Neural cell (in vitro differentiated cells): ENCODE results near the gene PANK1. TPM values are rescaled to one million over a fixed set of nuclear protein-coding genes. Genes with fewer than 3 reads are reported as not detected.

Source experiments
- H2AFZ ChIP-seq: fragments of 200-600, 300-800 bp; sonication (generic), shearing (Covaris generic); 2 replicates; pipeline ENCODE4 v1.6.0; 2014; ENCODE audit warnings: low read depth, mild to moderate bottlenecking, antibody characterized with exemption, low read length, moderate library complexity
- H3F3A ChIP-seq: fragments of 200-600 bp; shearing (Covaris generic); 2 replicates; pipeline ENCODE4 v1.6.1; 2016; ENCODE audit warnings: mild to moderate bottlenecking, moderate library complexity, mixed read lengths, antibody characterized with exemption, low read length; ENCODE audit not compliant: insufficient read depth, poor library complexity, severe bottlenecking
- H3K27ac ChIP-seq: fragments of 200-600, 300-800 bp; sonication (generic), shearing (Covaris generic); 2 replicates; pipeline ENCODE4 v1.5.1; 2014; ENCODE audit warnings: mild to moderate bottlenecking, low read length, moderate library complexity
- H3K27me3 ChIP-seq: fragments of 300-800, 200-600 bp; sonication (generic), shearing (Covaris generic); 2 replicates; pipeline ENCODE4 v1.6.0; 2014; ENCODE audit warnings: mild to moderate bottlenecking, low read depth, low read length, moderate library complexity; ENCODE audit not compliant: insufficient read depth
- H3K36me3 ChIP-seq: fragments of 300-800, 200-600 bp; sonication (generic), shearing (Covaris generic); 2 replicates; pipeline ENCODE4 v1.5.1; 2014; ENCODE audit warnings: mild to moderate bottlenecking, antibody characterized with exemption, low read length, moderate library complexity; ENCODE audit not compliant: insufficient read depth
- H3K4me2 ChIP-seq: fragments of 300-800, 200-600 bp; sonication (generic), shearing (Covaris generic); 2 replicates; pipeline ENCODE4 v1.6.0; 2014; ENCODE audit warnings: mild to moderate bottlenecking, low read length
- H3K4me3 ChIP-seq: fragments of 300-800, 200-600 bp; sonication (generic), shearing (Covaris generic); 2 replicates; pipeline ENCODE4 v1.5.1; 2014; ENCODE audit warnings: mild to moderate bottlenecking, low read length, moderate library complexity
- H3K79me2 ChIP-seq: fragments of 200-600 bp; shearing (Covaris generic); replicated peaks from 2 replicates; pipeline ENCODE4 v1.6.0; 2014; ENCODE audit warnings: mild to moderate bottlenecking, low read length, moderate library complexity; ENCODE audit not compliant: insufficient read depth
- H3K9ac ChIP-seq: fragments of 300-800, 200-600 bp; sonication (generic), shearing (Covaris generic); 2 replicates; pipeline ENCODE4 v1.6.1; 2016; ENCODE audit warnings: mild to moderate bottlenecking, low read length, mixed read lengths
- H3K9me2 ChIP-seq: fragments of 200-600 bp; shearing (Covaris generic); 2 replicates; pipeline ENCODE4 v1.6.1; 2016; ENCODE audit warnings: mild to moderate bottlenecking, low read length, mixed read lengths; ENCODE audit not compliant: insufficient read depth
- H3K9me3 ChIP-seq: fragments of 200-600, 300-800 bp; sonication (generic), shearing (Covaris generic); 2 replicates; pipeline ENCODE4 v1.6.1; 2016; ENCODE audit warnings: mild to moderate bottlenecking, mixed run types, low read length, moderate library complexity, mixed read lengths
- H4K20me1 ChIP-seq: fragments of 200-600 bp; shearing (Covaris generic); 2 replicates; pipeline ENCODE4 v1.6.1; 2016; ENCODE audit warnings: mild to moderate bottlenecking, mixed run types; ENCODE audit not compliant: insufficient read depth
- EP300 ChIP-seq: fragments of 450-650 bp; conservative IDR thresholded peaks from 2 replicates; pipeline ENCODE4 v1.6.1; 2014; ENCODE audit warnings: antibody characterized with exemption, mild to moderate bottlenecking, moderate library complexity; ENCODE audit not compliant: poor library complexity, severe bottlenecking
- EZH2 ChIP-seq: fragments of 200-600, 300-800 bp; shearing (Covaris generic), sonication (generic); IDR thresholded peaks from 2 replicates; pipeline ENCODE4 v1.6.1; 2014; ENCODE audit warnings: antibody characterized with exemption, low read length, borderline replicate concordance, mild to moderate bottlenecking; ENCODE audit not compliant: insufficient read depth, poor library complexity, severe bottlenecking
- MXI1 ChIP-seq: fragments of 450-650 bp; conservative IDR thresholded peaks from 2 replicates; pipeline ENCODE4 v1.6.1; 2014; ENCODE audit warnings: antibody characterized with exemption, mild to moderate bottlenecking; ENCODE audit not compliant: poor library complexity, severe bottlenecking
- POLR2AphosphoS5 ChIP-seq: IDR thresholded peaks from 2 replicates; pipeline ENCODE4 v1.6.1; 2012
- RAD21 ChIP-seq: fragments of 450-650 bp; conservative IDR thresholded peaks from 2 replicates; pipeline ENCODE4 v1.6.1; 2014; ENCODE audit warnings: antibody characterized with exemption, mild to moderate bottlenecking, moderate library complexity
- SMC3 ChIP-seq: fragments of 450-650 bp; conservative IDR thresholded peaks from 2 replicates; pipeline ENCODE4 v1.6.1; 2014; ENCODE audit warnings: antibody characterized with exemption, mild to moderate bottlenecking, moderate library complexity; ENCODE audit not compliant: poor library complexity
- TAF1 ChIP-seq: IDR thresholded peaks from 2 replicates; pipeline ENCODE4 v1.6.1; 2012; ENCODE audit warnings: low read depth
- polyA plus RNA-seq: library from polyadenylated mRNA; depleted of rRNA; stranded (reverse); fragments of >200 nt; gene quantifications from 2 replicates; pipeline ENCODE4 v1.2.3, GENCODE V29; 2014
- TF ChIP-seq, protein P1 (sequence below): IDR thresholded peaks from 2 replicates; pipeline ENCODE4 v1.6.1; 2012; ENCODE audit warnings: borderline replicate concordance
- TF ChIP-seq, protein P2 (sequence below): fragments of 450-650 bp; IDR thresholded peaks from 2 replicates; pipeline ENCODE4 v1.5.1; 2014; ENCODE audit warnings: antibody characterized with exemption, mild to moderate bottlenecking, moderate library complexity; ENCODE audit not compliant: poor library complexity, severe bottlenecking

PANK1 gene
- polyA plus RNA-seq, 1 donor from 2014 or later, result 15.4 TPM

DNA sequence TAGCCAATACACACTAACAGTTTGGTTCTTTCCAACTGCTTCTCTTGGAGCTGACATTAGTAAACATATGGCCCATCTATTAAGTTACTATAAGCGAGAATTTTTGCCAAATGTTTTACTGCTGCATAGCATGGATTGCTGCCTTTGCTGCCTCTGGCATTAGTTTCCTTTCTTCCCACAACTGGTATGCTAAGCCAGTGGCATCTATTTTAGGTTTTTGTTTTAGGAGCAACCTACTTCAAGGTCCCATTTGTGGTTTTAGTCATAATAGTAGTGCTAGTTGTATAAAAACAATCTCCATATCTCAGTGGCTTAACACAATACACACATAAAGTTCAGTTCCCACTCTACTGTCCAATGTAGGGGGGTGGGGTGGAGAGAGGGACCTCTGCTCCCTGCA lies 25.9 kb upstream of the PANK1 start:
- H3F3A ChIP-seq, result no peaks in the 10 kb centered on the region
- no peaks in the 10 kb centered on the region for H3K9me3 ChIP-seq
- H2AFZ ChIP-seq, result no peak overlapping the region
- H3K9ac ChIP-seq, result no peak overlapping the region
- H3K4me2 ChIP-seq, result no peak overlapping the region
- H3K27me3 ChIP-seq, result no peaks in the 10 kb centered on the region
- H4K20me1 ChIP-seq, result no peaks in the 10 kb centered on the region
- TF ChIP-seq TAF1 (no peak), POLR2AphosphoS5 (no peak), EP300 (no peak)
- TF ChIP-seq, protein P1, sequence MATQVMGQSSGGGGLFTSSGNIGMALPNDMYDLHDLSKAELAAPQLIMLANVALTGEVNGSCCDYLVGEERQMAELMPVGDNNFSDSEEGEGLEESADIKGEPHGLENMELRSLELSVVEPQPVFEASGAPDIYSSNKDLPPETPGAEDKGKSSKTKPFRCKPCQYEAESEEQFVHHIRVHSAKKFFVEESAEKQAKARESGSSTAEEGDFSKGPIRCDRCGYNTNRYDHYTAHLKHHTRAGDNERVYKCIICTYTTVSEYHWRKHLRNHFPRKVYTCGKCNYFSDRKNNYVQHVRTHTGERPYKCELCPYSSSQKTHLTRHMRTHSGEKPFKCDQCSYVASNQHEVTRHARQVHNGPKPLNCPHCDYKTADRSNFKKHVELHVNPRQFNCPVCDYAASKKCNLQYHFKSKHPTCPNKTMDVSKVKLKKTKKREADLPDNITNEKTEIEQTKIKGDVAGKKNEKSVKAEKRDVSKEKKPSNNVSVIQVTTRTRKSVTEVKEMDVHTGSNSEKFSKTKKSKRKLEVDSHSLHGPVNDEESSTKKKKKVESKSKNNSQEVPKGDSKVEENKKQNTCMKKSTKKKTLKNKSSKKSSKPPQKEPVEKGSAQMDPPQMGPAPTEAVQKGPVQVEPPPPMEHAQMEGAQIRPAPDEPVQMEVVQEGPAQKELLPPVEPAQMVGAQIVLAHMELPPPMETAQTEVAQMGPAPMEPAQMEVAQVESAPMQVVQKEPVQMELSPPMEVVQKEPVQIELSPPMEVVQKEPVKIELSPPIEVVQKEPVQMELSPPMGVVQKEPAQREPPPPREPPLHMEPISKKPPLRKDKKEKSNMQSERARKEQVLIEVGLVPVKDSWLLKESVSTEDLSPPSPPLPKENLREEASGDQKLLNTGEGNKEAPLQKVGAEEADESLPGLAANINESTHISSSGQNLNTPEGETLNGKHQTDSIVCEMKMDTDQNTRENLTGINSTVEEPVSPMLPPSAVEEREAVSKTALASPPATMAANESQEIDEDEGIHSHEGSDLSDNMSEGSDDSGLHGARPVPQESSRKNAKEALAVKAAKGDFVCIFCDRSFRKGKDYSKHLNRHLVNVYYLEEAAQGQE, result no peak
- no peak overlapping the region for H3K4me3 ChIP-seq
- no peaks in the 10 kb centered on the region for H3K79me2 ChIP-seq
- no peak overlapping the region for H3K27ac ChIP-seq
- H3K9me2 ChIP-seq, result no peaks in the 10 kb centered on the region
- H3K36me3 ChIP-seq, result no peaks in the 10 kb centered on the region

DNA sequence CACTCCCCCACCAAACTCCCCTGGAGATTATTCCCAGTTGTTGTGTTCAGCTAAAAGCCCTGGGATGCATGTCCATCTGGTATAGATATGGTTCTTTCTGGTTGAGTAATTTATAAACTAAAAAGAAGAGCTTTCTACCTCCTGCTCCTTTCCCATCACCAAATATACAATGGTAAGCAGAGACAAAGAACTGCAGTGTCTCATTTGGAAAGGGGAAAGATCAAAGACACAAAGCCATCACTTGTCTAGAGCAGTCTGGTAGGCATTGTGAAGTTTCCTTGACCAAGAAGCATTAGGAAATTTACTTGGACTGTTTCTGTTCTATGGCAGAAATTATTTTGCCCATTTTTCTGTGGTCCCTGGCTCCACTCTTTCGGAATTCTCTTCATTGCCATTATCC lies 24.9 kb upstream of the PANK1 start:
- Histone ChIP-seq H3F3A (no peaks in the 10 kb centered on the region), H3K9me2 (no peaks in the 10 kb centered on the region), H4K20me1 (no peaks in the 10 kb centered on the region), H3K4me3 (no peak overlapping the region), H3K9ac (no peak overlapping the region), H3K79me2 (no peaks in the 10 kb centered on the region), H3K27ac (no peak overlapping the region), H2AFZ (no peak overlapping the region), H3K27me3 (no peaks in the 10 kb centered on the region), H3K36me3 (no peaks in the 10 kb centered on the region), H3K9me3 (no peaks in the 10 kb centered on the region), H3K4me2 (no peak overlapping the region)
- no peak for TF ChIP-seq EZH2
- no peak for TF ChIP-seq MXI1
- TF ChIP-seq, protein P2, sequence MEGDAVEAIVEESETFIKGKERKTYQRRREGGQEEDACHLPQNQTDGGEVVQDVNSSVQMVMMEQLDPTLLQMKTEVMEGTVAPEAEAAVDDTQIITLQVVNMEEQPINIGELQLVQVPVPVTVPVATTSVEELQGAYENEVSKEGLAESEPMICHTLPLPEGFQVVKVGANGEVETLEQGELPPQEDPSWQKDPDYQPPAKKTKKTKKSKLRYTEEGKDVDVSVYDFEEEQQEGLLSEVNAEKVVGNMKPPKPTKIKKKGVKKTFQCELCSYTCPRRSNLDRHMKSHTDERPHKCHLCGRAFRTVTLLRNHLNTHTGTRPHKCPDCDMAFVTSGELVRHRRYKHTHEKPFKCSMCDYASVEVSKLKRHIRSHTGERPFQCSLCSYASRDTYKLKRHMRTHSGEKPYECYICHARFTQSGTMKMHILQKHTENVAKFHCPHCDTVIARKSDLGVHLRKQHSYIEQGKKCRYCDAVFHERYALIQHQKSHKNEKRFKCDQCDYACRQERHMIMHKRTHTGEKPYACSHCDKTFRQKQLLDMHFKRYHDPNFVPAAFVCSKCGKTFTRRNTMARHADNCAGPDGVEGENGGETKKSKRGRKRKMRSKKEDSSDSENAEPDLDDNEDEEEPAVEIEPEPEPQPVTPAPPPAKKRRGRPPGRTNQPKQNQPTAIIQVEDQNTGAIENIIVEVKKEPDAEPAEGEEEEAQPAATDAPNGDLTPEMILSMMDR, result no peak
- no peak for TF ChIP-seq RAD21
- TF ChIP-seq TAF1, result no peak
- TF ChIP-seq, protein P1, result no peak
- TF ChIP-seq SMC3, result no peak
- TF ChIP-seq POLR2AphosphoS5, result no peak
- TF ChIP-seq EP300, result no peak
